Left kidney (tissue), 2 donors: ENCODE data around the gene MTX2. TPM values are rescaled to one million over a fixed set of nuclear protein-coding genes. Genes with fewer than 3 reads are reported as not detected.
"Not testable (repeated sequence)": the region's sequence is repeated elsewhere in the genome, so short reads cannot be mapped to it uniquely, and the experiment has no call there.

Experiments used
- DNase-seq: peaks from one replicate; pipeline ENCODE4 v3.0.0-alpha.2; 2013
- polyA plus RNA-seq: library from polyadenylated mRNA; unstranded; fragments of 120-200 nt; gene quantifications from one replicate; pipeline ENCODE4 v1.2.1, GENCODE V29; 2013; ENCODE audit not compliant: insufficient read length

Gene MTX2
- polyA plus RNA-seq, 1 donor: 88.7 TPM

GRCh38 chr2:176283291-176284068 is 14.2 kb downstream of the MTX2 start:
- DNase-seq: no peak

DNA sequence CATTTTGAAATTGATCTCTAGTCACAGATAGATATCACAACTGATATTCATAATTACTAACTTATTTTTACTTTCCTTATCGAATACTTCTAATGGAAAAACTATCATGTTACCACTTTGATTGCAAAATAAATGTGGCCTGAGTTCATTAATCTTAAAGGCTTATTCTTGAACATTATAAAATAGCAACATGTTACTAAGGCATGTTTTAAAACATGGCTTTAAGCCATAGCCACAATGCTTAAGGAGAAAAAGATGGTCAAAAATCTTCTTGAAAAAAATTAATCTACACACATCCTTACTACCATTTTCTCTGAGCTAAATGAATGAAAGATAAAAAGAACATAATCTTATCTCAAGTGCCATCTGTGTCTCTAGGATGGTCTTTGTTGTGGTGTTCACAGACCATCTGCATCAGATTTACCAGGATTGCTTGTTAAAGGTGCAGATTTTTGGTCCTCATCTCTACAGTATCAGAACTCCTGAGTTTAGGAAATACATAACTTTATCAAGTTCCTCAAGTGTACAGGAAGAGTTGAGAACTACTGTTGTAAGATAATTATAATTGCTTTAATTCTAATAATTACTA is 15.3 kb downstream of the MTX2 start:
- no peak for DNase-seq

GRCh38 chr2:176285321-176285720 is 16.1 kb downstream of the MTX2 start:
- DNase-seq: no peak

DNA sequence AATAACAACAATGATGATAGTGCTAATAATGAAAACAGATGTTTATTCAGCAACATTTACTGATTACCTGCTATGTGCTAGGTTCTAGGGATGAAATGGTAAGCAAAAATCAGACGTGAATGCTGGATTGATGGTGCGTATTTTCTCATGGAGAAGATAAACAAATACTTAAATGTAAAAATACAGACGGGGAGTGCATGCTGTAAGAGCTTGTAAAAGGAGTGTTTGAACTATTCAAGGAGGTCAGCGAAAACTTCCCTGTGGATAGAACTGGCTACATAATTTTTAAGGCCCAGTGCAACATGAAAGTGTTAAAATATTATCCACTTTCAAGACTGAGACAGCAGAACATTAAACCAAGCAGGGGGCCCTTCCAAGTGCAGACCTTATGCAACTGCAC is 22.1 kb downstream of the MTX2 start:
- DNase-seq: no peak

GRCh38 chr2:176291809-176292283 is 22.6 kb downstream of the MTX2 start:
- no peak for DNase-seq

DNA sequence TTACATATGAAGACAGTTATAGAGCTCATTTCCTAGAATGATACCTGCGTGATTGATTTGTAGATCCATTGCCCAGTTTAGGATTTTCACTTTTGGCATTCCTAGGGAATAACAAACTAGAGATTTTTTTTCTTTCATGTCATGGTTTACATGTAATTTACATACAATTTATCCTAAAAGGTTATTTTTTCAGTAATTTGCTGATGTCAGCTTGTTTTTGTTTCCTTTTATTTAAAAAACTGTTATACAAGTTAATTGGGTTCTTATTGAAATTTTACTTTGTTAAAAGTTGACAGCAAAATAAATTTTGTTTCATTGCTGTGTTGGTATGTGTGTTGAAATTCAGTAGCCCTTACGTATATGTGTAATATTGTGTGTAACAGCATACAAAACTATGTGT is 23.4 kb downstream of the MTX2 start:
- DNase-seq: no peak

DNA sequence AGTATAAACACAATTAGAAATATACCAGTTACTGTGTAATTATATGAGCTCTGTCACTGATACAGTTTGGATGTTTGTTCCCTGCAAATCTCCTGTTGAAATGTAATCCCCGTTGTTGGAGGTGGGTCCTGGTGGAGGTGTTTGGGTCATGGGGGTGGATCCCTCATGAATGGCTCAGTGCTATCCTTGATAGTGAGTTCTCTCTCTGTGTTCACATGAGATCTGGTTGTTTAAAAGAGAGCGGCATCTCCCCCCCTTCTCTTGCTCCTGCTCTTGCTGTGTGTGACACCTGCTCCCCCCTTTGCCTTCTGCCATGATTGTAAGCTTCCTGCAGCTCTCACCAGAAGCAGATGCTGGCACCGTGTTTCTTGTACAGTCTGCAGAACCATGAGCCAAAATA is 24.1 kb downstream of the MTX2 start:
- DNase-seq: no peak

DNA sequence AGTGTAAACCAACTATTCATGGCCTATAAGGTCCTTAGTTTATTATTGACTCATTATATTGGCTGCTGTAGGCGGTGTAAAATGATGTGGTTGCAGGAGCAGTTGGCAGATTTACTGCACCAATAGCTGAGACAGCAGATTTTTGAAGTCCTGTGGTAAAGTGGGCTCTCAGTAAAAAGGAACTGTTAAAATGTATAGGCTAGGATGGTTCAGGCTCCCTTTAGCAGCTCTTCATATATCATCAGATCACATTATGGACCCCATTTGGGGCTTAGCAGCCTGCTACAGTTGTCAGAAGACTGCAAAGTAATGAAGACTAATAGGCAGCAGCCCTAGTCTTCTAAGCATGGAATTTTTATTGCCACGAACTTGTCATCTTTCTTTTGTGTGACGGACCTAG is 27.8 kb downstream of the MTX2 start:
- no peak for DNase-seq

- DNase-seq: no peak
These were observed 28.5 kb downstream of the MTX2 start for GRCh38 chr2:176297737-176298136.

DNA sequence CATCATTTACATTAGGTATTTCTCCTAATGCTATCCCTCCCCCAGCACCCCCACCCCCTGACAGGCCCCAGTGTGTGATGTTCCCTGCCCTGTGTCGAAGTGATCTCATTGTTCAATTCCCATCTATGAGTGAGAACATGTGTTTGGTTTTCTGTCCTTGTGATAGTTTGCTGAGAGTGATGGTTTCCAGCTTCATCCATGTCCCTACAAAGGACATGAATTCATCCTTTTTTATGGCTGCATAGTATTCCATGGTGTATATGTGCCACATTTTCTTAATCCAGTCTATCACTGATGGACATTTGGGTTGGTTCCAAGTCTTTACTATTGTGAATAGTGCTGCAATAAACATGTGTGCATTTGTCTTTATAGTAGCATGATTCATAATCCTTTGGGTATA is 36.8 kb downstream of the MTX2 start:
- DNase-seq: not testable (repeated sequence)

DNA sequence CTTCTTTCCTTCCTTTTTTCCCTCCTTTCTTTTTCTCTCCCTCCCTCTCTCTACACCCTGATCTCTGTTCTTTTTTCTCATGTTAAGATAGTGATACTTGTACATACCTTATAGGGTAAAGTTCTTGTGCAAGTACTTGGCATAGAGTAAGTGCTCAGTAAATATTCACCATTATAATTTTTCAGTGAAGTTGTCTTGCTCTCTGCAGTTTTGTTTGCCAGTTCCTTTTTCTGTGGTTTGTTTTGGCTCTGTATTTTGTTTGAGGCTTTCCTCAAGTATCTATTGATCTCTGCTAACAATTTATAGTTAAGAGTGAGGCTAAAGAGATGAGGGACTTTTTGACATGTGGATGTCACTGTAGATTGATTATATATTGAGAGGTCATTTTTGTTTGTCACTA is 48.0 kb downstream of the MTX2 start:
- no peak for DNase-seq

GRCh38 chr2:176317623-176318065 is 48.4 kb downstream of the MTX2 start:
- no peak for DNase-seq

DNA sequence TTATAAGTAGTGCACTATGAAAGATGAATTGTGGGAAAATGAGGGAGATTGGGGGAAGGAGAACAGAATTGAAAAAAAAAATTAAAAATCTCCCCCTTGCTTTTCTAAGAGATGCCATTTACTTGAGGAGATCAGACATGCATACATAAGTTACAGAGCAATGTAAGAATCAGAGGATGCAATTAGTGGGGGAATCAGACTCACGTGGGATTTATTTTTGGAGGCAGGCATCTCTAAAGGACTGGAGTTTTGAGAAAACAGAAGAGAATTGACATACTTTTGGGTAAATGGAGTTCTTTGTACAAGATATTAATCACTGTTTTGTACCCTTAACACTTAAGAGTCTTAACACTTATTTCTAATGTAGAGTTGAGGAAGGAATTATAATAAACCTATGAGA is 52.7 kb downstream of the MTX2 start:
- DNase-seq: no peak

DNA sequence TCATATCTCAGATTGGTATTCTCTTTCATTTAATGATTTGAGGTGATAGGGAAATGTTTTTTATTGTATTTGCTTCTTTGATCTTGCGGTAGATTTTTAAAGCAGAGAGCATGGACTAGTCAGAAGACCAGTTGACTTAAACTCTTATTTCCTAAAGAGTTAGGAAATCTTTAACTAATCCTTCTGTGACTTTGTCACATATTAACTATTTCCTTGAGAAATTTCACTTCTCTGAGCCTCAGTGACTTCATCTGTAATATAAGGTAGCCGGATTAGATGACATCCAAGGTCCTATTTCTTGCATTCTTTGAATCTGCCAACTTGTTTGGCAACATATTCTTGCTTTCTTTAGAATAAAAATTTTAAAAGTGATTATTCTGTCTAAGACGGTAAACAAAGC is 55.6 kb downstream of the MTX2 start:
- peak; percentile 24 for DNase-seq

DNA sequence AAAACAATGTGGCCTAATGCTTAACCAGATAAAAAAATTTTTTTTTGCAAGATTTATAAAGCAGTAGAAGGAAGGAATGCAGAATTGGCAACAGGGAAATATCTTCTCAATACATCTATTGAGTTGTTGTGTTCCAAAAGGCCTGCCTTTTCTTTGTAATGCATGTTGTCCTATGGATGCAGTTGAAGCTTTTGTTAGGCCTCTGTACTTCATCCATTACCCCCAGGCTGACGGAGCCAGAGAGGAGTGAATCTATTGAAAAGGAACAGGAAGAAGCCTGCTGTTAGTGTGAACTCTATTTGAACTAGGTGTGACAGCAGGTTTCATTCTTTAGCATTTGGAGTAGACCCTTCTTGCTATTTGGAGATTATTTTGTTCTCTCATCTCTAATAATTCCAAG is 56.5 kb downstream of the MTX2 start:
- DNase-seq: peak; percentile 13

GRCh38 chr2:176328149-176328548 is 58.9 kb downstream of the MTX2 start:
- DNase-seq: no peak

GRCh38 chr2:176330612-176331011 is 61.4 kb downstream of the MTX2 start:
- no peak for DNase-seq

DNA sequence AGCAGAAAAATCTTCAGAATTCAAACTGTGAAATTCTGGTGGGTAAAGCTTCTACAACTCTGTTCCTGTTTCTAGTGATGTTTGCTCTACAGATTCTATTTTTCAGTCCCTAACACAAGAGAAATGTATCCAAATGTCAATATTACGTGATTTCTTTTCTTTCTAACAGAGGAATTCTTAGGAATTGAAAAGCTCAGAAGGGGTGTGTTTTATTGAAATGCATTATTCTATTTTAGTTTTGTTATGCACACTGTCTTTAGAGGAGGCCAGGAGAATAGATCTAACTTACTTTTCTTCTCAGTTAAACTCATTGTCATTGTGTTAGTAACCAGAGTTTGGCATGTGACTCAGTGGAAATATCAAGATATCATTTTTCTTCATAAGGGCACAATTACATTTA is 62.4 kb downstream of the MTX2 start:
- no peak for DNase-seq

DNA sequence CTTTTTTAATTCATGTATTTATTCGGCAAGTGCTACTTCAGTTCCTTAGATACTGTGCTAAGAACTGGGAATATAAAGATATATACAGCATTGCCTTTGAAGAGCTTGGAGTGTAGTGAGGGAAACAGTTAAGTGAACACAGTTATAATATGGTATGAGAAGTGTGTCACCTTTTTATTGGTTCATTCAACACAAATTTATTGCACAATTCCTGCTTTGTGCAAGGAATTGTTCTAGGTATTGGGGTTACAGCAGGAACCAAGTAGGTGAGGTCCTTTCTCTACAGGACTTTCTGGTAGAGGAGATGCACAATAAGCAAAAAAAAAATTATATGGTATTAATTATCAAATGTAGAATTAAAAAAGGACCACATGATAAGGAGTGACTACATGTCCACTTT is 65.5 kb downstream of the MTX2 start:
- no peak for DNase-seq

- no peak for DNase-seq
These were observed 69.2 kb downstream of the MTX2 start for GRCh38 chr2:176338395-176338794.

GRCh38 chr2:176339208-176339607 is 70.0 kb downstream of the MTX2 start:
- no peak for DNase-seq

GRCh38 chr2:176356251-176356650 is 87.0 kb downstream of the MTX2 start:
- DNase-seq: no peak

DNA sequence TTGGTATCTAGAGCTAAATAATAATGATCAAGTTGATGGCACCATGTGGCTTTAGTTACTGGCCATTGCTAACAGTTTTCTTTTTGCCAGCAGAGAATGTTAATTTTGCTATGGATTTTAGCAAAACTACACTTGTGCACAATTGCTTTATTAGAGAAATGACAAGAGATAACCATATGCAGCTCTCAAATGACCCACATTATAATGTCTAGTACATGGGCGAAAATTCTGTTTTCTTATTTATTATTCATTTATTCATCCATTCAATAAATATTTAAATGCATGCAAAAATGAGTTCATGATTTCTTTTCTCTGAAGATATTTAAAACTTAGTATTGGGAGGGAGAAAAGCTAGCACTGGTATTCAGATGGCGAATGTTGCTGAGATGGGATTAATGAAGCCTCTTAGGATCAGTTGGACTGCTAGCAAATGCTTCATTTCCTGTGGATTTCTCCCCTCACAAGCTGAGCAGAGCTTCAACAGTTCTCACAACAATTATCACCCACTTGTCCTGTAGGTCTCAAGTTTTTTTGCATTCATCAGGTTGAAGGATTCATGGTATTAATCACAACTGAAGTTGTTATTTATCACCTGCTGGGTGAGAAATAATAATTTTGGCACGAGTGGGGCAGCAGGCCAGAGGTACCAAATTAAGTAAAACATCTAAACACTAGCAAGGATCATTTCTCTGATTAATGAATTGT is 95.2 kb downstream of the MTX2 start:
- no peak for DNase-seq
